IMR-90 (cell line): ENCODE data around the gene TENM3. TPM values are rescaled to one million over a fixed set of nuclear protein-coding genes. Genes with fewer than 3 reads are reported as not detected.

Experiments used
- ATAC-seq: fragments of 200-7000 bp; cut with Tn5 transposase; 2 replicates; pipeline ENCODE4 v1.9.1; 2020; ENCODE audit warnings: low read depth, mild to moderate bottlenecking, moderate library complexity
- BruUV-seq: library from RNA; stranded (reverse); fragments of 400-500 nt; replicated peaks from 2 replicates; lab custom pipeline; 2021; lab: Mats Ljungman, UMichigan
- CTCF ChIA-PET: fragments of 300-600 bp; formaldehyde crosslinking; extraction: SDS; loops from one replicate; lab custom pipeline; 2021; ENCODE audit warnings: antibody characterized with exemption; lab: Yijun Ruan, JAX
- POLR2A ChIA-PET: fragments of 300-600 bp; sonication (Branson Sonifier 250); formaldehyde crosslinking; loops from one replicate; lab custom pipeline; 2022; ENCODE audit warnings: antibody characterized with exemption; ENCODE audit not compliant: unreplicated experiment; lab: Charles Lee
- DNase-seq: peaks from one replicate; pipeline ENCODE4 v3.0.0; 2013
- H2AFZ ChIP-seq: replicated peaks from 2 replicates; pipeline ENCODE3; 2013; ENCODE audit warnings: low read length, mild to moderate bottlenecking; ENCODE audit not compliant: poor library complexity
- H2AK5ac ChIP-seq: 2 replicates; pipeline ENCODE4 v1.6.1; 2013; ENCODE audit warnings: low read depth, low read length, inconsistent platforms
- H2AK9ac ChIP-seq: replicated peaks from 2 replicates; pipeline ENCODE3; 2013; ENCODE audit warnings: mild to moderate bottlenecking, low read depth, low read length, moderate library complexity; ENCODE audit not compliant: poor library complexity
- H2BK120ac ChIP-seq: 2 replicates; pipeline ENCODE4 v1.6.1; 2013; ENCODE audit warnings: low read depth, low read length, inconsistent platforms
- H2BK15ac ChIP-seq: 3 replicates; pipeline ENCODE4 v1.6.1; 2013; ENCODE audit warnings: low read depth, low read length, inconsistent platforms
- H2BK20ac ChIP-seq: 2 replicates; pipeline ENCODE4 v1.6.1; 2013; ENCODE audit warnings: low read depth, mild to moderate bottlenecking, inconsistent platforms, low read length, moderate library complexity
- H2BK5ac ChIP-seq: 2 replicates; pipeline ENCODE4 v1.6.1; 2013; ENCODE audit warnings: mild to moderate bottlenecking, low read depth, low read length, inconsistent platforms; ENCODE audit not compliant: poor library complexity, severe bottlenecking
- H3K14ac ChIP-seq: replicated peaks from 2 replicates; pipeline ENCODE4 v1.6.1; 2013; ENCODE audit warnings: low read depth, low read length, inconsistent platforms
- H3K18ac ChIP-seq: 2 replicates; pipeline ENCODE4 v1.6.1; 2013; ENCODE audit warnings: low read depth, low read length, control low read depth
- H3K23ac ChIP-seq: 2 replicates; pipeline ENCODE4 v1.6.1; 2013; ENCODE audit warnings: low read depth, low read length, inconsistent platforms
- H3K27ac ChIP-seq: 2 replicates; pipeline ENCODE4 v1.5.1; 2013; ENCODE audit warnings: mild to moderate bottlenecking, control low read depth, low read length; ENCODE audit not compliant: insufficient read depth
- H3K27me3 ChIP-seq: 2 replicates; pipeline ENCODE4 v1.6.1; 2013; ENCODE audit warnings: low read length; ENCODE audit not compliant: control insufficient read depth, insufficient read depth
- H3K36me3 ChIP-seq: 2 replicates; pipeline ENCODE4 v1.6.1; 2013; ENCODE audit warnings: low read length, mixed read lengths; ENCODE audit not compliant: control insufficient read depth, insufficient read depth
- H3K4ac ChIP-seq: 2 replicates; pipeline ENCODE4 v1.6.1; 2013; ENCODE audit warnings: low read depth, low read length, inconsistent platforms
- H3K4me1 ChIP-seq: 2 replicates; pipeline ENCODE4 v1.6.1; 2013; ENCODE audit warnings: low read length, mixed read lengths; ENCODE audit not compliant: control insufficient read depth, insufficient read depth
- H3K4me2 ChIP-seq: 2 replicates; pipeline ENCODE4 v1.6.1; 2013; ENCODE audit warnings: low read depth, mild to moderate bottlenecking, control low read depth, low read length, moderate library complexity
- H3K4me3 ChIP-seq: 2 replicates; pipeline ENCODE4 v1.5.1; 2013; ENCODE audit warnings: low read depth, mild to moderate bottlenecking, control low read depth, low read length, moderate library complexity; ENCODE audit not compliant: insufficient read depth
- H3K56ac ChIP-seq: 2 replicates; pipeline ENCODE4 v1.6.1; 2013; ENCODE audit warnings: low read length, inconsistent platforms; ENCODE audit not compliant: insufficient read depth; ENCODE audit errors: extremely low read depth
- H3K79me1 ChIP-seq, 2 experiments: 2 replicates each; pipeline ENCODE4 v1.6.1; 2013; ENCODE audit warnings: low read length in 2 of 2, inconsistent platforms in 1 of 2, low read depth in 1 of 2
- H3K9ac ChIP-seq: 2 replicates; pipeline ENCODE4 v1.6.1; 2013; ENCODE audit warnings: low read depth, low read length, control low read depth
- H3K9me1 ChIP-seq: 2 replicates; pipeline ENCODE4 v1.6.1; 2013; ENCODE audit warnings: low read length, inconsistent platforms; ENCODE audit not compliant: insufficient read depth
- H3K9me3 ChIP-seq: 2 replicates; pipeline ENCODE4 v1.6.1; 2013; ENCODE audit warnings: low read length; ENCODE audit not compliant: control insufficient read depth, insufficient read depth
- H4K20me1 ChIP-seq: 2 replicates; pipeline ENCODE4 v1.6.1; 2013; ENCODE audit warnings: low read length, inconsistent platforms; ENCODE audit not compliant: insufficient read depth
- H4K5ac ChIP-seq: 2 replicates; pipeline ENCODE4 v1.6.1; 2013; ENCODE audit warnings: mild to moderate bottlenecking, low read depth, low read length, control low read depth
- H4K8ac ChIP-seq, 2 experiments: 2 replicates each; pipeline ENCODE4 v1.6.1; 2013; ENCODE audit warnings: low read depth in 2 of 2, low read length in 2 of 2, control low read depth in 1 of 2, inconsistent platforms in 1 of 2
- H4K91ac ChIP-seq: 2 replicates; pipeline ENCODE4 v1.6.1; 2013; ENCODE audit warnings: low read depth, low read length, inconsistent platforms; ENCODE audit not compliant: insufficient read depth
- CEBPB ChIP-seq: IDR thresholded peaks from 2 replicates; pipeline ENCODE4 v1.6.1; 2012; ENCODE audit warnings: low read depth, low read length, improper control_type of control experiment
- MAZ ChIP-seq: IDR thresholded peaks from 2 replicates; pipeline ENCODE4 v1.6.1; 2012; ENCODE audit warnings: low read depth, mild to moderate bottlenecking, low read length, improper control_type of control experiment, moderate library complexity, borderline replicate concordance
- MXI1 ChIP-seq: IDR thresholded peaks from 2 replicates; pipeline ENCODE4 v1.6.1; 2012; ENCODE audit warnings: low read depth, mild to moderate bottlenecking, low read length, moderate library complexity, borderline replicate concordance
- RCOR1 ChIP-seq: IDR thresholded peaks from 2 replicates; pipeline ENCODE4 v1.6.1; 2012; ENCODE audit warnings: mild to moderate bottlenecking, low read length, improper control_type of control experiment; ENCODE audit not compliant: insufficient replicate concordance
- dilution Hi-C: fragments of 300-500 bp; cut with HindIII; formaldehyde crosslinking; loops from one replicate; pipeline ENCODE4 v1.14.3; 2018; ENCODE audit warnings: low sequenced_read_pairs; ENCODE audit not compliant: unreplicated experiment
- in situ Hi-C: fragments of 300-500 bp; cut with MboI; formaldehyde crosslinking; loops from 3 replicates; pipeline ENCODE4 v1.14.3; 2019; ENCODE audit warnings: low sequenced_read_pairs, inconsistent platforms, mixed read lengths
- intact Hi-C: fragments of 100-400 bp; cut with micrococcal nuclease; formaldehyde crosslinking; loops from 2 replicates; pipeline ENCODE4 v1.10.0; 2022
- polyA plus RNA-seq, 3 experiments: library from polyadenylated mRNA; depleted of rRNA; stranded (reverse); fragments of >200 nt; gene quantifications; 2 replicates each; pipeline ENCODE4 v1.2.3, GENCODE V29; 2012; ENCODE audit warnings: low replicate concordance in 1 of 3
- total RNA-seq: library from RNA; depleted of rRNA; stranded (reverse); fragments of >200 nt; gene quantifications from 2 replicates; pipeline ENCODE4 v1.2.3, GENCODE V29; 2012

Gene TENM3
- total and polyA plus RNA-seq, 2 of the 4 experiments (the other 2 are of a cell fraction): 29.9 to 173 TPM

GRCh38 chr4:182267048-182267447 lies 23.8 kb downstream of the TENM3 start:
- H3K4ac ChIP-seq: no peak overlapping the region
- ATAC-seq (no peak), DNase-seq (no peak)
- no peak overlapping the region for H4K5ac ChIP-seq
- H3K4me2 ChIP-seq: no peak overlapping the region
- POLR2A ChIA-PET: no interaction called here
- no peak overlapping the region for H2BK5ac ChIP-seq
- dilution Hi-C loops (no loop called here), in situ Hi-C loops (no loop called here), intact Hi-C loops (no loop called here)
- no peak overlapping the region for H2AFZ ChIP-seq
- H2BK120ac ChIP-seq: no peak overlapping the region
- H3K14ac ChIP-seq: no peak overlapping the region
- H3K9me3 ChIP-seq: no peaks in the 10 kb centered on the region
- H2AK9ac ChIP-seq: no peak overlapping the region
- no peaks in the 10 kb centered on the region for H3K4me1 ChIP-seq
- no peak overlapping the region for H3K56ac ChIP-seq
- H3K18ac ChIP-seq: no peak overlapping the region
- H3K23ac ChIP-seq: no peak overlapping the region
- no peak overlapping the region for H2AK5ac ChIP-seq
- TF ChIP-seq MAZ: no peak
- no peak for TF ChIP-seq MXI1
- no peak for TF ChIP-seq RCOR1
- TF ChIP-seq CEBPB: no peak
- H3K4me3 ChIP-seq: no peak overlapping the region
- H2BK15ac ChIP-seq: no peak overlapping the region
- H2BK20ac ChIP-seq: no peak overlapping the region
- no peak overlapping the region for H4K8ac ChIP-seq
- H3K27me3 ChIP-seq: no peaks in the 10 kb centered on the region
- H3K27ac ChIP-seq: no peak overlapping the region
- H3K9me1 ChIP-seq: no peaks in the 10 kb centered on the region
- CTCF ChIA-PET: no interaction called here
- no peaks in the 10 kb centered on the region for H3K79me1 ChIP-seq
- no peaks in the 10 kb centered on the region for H3K36me3 ChIP-seq
- H4K20me1 ChIP-seq: no peaks in the 10 kb centered on the region
- H3K9ac ChIP-seq: no peak overlapping the region
- no TSS peak for BruUV-seq
- no peak overlapping the region for H4K91ac ChIP-seq
